ENCODE results near the gene ZNF804B. TPM values are rescaled to one million over a fixed set of nuclear protein-coding genes. Genes with fewer than 3 reads are reported as not detected.

ZNF804B gene
- total RNA-seq, 4 donors from 2014 or later = not detected

DNA sequence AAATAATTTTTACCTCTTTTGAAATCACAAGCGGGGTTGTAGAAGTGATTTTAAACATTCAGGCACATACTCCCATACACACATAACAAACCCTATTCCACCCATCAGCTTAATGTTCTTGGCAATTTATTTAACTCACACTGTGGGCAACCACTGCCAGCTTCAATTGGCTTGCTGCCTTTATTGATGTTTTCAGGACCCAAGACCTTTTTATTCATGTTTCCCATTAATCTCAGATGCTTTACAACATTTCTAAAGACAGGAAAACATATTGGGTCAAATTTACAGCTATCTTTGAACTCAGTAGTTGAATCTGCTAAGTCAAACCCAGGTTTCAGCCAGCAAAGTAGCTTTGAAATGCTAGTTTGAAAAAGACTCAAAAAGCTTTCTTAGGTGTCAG, 109.0 kb downstream of the ZNF804B start:
- TF ChIP-seq, protein P1, sequence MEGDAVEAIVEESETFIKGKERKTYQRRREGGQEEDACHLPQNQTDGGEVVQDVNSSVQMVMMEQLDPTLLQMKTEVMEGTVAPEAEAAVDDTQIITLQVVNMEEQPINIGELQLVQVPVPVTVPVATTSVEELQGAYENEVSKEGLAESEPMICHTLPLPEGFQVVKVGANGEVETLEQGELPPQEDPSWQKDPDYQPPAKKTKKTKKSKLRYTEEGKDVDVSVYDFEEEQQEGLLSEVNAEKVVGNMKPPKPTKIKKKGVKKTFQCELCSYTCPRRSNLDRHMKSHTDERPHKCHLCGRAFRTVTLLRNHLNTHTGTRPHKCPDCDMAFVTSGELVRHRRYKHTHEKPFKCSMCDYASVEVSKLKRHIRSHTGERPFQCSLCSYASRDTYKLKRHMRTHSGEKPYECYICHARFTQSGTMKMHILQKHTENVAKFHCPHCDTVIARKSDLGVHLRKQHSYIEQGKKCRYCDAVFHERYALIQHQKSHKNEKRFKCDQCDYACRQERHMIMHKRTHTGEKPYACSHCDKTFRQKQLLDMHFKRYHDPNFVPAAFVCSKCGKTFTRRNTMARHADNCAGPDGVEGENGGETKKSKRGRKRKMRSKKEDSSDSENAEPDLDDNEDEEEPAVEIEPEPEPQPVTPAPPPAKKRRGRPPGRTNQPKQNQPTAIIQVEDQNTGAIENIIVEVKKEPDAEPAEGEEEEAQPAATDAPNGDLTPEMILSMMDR (IDR thresholded peaks at IDR 0.05; ENCODE audit: low read depth) = no peak

DNA sequence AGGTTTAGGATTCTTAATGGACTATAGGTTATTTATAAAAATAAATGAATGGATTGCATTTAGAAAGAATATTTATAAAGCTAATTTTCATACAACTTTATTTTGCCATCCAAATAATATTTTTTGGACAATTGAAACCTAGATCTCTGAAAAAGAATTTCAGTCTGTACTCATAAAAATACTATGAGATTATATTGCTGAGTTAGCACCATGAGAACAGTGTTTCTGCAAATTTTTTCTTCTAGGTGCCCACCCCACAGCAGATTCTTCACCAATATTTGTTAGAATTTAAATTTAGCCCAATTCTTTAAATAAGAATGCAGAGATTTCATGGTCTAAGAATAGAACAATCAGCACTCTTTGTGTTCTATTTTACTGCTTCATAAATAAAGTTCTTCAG, 121.6 kb downstream of the ZNF804B start:
- TF ChIP-seq, protein P1 (IDR thresholded peaks at IDR 0.05; ENCODE audit: low read depth) = no peak

DNA sequence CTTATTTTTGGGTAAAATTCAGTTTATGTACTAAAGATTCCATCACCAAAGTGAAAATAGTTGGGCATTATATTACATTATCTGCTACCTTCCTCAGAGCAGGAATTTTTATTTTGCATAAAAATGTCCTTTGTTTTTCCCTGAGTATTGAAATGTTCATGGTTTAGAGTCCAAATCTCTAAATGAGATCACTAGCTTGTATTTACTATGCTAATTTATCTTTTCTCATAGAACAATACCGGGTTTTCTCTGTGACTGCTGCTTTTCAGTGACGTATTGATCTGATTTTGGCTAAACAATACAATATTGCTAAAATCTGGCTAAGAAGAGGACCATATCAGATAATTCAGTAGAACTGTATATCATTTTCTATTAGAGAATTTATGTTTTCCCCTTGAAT, 125.6 kb downstream of the ZNF804B start:
- TF ChIP-seq, protein P1 (IDR thresholded peaks at IDR 0.05; ENCODE audit: low read depth) = no peak

DNA sequence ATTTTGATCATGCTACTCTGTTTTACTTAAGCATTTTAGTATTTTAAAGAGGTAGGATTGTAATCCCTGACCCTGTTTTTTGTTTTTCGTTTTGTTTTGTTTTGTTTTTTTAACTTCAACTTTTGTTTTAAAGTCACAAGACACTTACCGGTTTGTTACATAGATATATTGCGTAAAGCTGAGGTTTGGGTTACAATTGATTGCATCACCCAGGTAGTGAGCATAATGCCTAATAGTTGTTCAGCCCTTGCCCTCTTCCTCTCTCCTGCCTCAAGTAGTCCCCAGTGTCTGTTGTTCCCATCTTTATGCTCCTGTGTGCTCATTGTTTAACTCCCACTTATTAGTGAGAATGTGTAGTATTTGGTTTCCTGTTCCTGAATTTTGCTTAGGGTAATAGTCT, 129.2 kb downstream of the ZNF804B start:
- TF ChIP-seq, protein P1 (IDR thresholded peaks at IDR 0.05; ENCODE audit: low read depth) = no peak

DNA sequence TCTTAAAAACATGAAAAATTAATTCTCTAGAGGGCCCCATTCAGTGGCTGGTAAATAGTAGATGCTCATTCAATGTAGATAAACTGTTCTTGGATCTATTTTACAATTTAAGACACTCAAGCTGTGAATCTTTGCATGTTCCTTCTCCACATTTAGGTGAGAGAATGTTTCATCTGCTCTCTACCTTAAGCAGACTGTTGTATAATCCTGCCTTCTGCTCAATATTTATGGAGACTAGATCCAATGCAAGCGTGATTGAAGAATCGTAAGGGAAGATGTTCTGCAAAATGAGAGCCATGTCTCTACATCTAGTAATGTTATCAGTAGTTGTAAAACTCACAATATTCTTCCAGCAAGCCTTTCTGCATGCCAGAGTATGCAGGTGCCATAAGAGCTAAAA, 151.0 kb downstream of the ZNF804B start:
- TF ChIP-seq, protein P1 (IDR thresholded peaks at IDR 0.05; ENCODE audit: low read depth) = no peak

DNA sequence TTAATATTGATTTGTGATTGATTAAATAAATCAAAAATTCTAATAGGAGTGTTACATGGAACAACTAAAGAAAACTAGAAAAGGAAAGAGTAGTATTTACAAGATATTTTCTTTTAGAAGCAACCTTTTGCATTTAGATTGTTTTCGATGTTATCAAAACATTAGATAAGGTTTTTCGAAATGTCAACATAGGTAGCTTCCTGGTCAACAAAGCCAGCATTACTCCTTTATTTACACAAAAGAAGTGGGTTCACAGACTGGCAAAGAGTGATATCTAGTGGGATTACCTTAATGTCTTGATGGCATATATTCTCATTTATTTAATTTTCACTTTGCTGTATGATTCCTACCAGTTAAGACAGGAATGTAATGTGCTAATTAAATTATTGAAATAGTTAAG, 153.4 kb downstream of the ZNF804B start:
- TF ChIP-seq, protein P1 (IDR thresholded peaks at IDR 0.05; ENCODE audit: low read depth) = no peak

DNA sequence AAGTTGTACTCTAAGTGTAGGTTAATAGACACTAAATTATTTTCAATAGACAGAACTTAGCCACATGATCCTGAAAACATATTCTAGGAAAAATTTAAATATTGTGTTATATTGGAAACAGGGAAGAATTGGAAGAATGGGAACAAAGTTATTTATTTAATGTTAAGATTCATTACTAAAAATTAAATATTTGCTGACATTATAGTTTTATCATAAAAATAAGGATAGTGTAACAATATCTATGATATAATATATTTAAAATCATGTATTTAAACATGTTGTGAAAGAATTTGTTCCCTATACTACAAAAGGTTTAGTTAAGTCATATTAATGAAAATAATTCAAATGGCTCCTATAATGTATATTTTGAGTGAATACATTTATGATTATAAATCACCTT, 156.1 kb downstream of the ZNF804B start:
- TF ChIP-seq, protein P1 (IDR thresholded peaks at IDR 0.05; ENCODE audit: low read depth) = no peak

Data from subcutaneous adipose tissue (tissue), 4 donors.